Fibroblast of lung (primary cell): Measurements from ENCODE around the gene OTOP1.

Source experiments
- CTCF ChIP-seq, 2 donors: IDR thresholded peaks in 1 of 2; conservative IDR thresholded peaks in 1 of 2; 1 replicate in 1 of 2; 2 replicates in 1 of 2; pipeline ENCODE4 v1.5.1; 2011 to 2012; ENCODE audit warnings: low read length in 2 of 2, control low read depth in 1 of 2, inconsistent platforms in 1 of 2, low read depth in 1 of 2, mild to moderate bottlenecking in 1 of 2
- EZH2 ChIP-seq: IDR thresholded peaks from 2 replicates; pipeline ENCODE4 v1.5.1; 2012; ENCODE audit warnings: low read length, control low read depth, mild to moderate bottlenecking; ENCODE audit errors: missing control alignments

- TF ChIP-seq CTCF (conservative IDR thresholded peaks at IDR 0.05 in 1 of 2, IDR thresholded peaks at IDR 0.05 in 1 of 2; ENCODE audit: low read depth in 1 of 2, low read length in 2 of 2) (no peak), EZH2 (peak; percentile 96)
These were observed 1.0 kb upstream of the OTOP1 start for GRCh38 chr4:4227510-4228355.
